ENCODE results near the gene ERC2. TPM values are rescaled to one million over a fixed set of nuclear protein-coding genes. Genes with fewer than 3 reads are reported as not detected.

Gene ERC2
- total RNA-seq, 2 donors from 2014 or later: 0.21 to 0.30 TPM

DNA sequence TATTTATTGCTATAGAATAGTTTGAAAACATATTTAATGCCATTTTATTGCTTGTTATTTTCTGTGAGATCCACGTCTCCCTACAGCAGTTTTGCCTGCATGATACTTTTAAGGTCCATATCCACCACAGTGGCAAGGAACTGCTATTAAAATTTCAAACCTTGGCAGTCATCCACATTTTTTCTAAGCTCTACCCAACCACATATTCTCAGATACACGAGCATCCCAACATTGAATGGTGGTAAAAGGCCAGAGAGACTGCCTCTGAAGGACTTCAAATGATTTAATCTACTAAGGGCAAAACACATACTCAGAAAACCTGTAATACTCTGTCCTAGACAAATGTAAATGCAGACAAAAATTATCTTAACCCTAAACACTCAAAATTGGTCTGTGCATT, 173.1 kb downstream of the ERC2 start:
- Histone ChIP-seq H3K4me1 (no peaks in the 10 kb centered on the region), H3K27me3 (no peaks in the 10 kb centered on the region), H3K27ac (no peak overlapping the region), H3K4me3 (no peak overlapping the region), H3K9me3 (no peaks in the 10 kb centered on the region), H3K9ac (ENCODE audit: low read depth in 2 of 2, low read length in 2 of 2) (no peak overlapping the region), H3K36me3 (no peaks in the 10 kb centered on the region)
- TF ChIP-seq, protein P1, sequence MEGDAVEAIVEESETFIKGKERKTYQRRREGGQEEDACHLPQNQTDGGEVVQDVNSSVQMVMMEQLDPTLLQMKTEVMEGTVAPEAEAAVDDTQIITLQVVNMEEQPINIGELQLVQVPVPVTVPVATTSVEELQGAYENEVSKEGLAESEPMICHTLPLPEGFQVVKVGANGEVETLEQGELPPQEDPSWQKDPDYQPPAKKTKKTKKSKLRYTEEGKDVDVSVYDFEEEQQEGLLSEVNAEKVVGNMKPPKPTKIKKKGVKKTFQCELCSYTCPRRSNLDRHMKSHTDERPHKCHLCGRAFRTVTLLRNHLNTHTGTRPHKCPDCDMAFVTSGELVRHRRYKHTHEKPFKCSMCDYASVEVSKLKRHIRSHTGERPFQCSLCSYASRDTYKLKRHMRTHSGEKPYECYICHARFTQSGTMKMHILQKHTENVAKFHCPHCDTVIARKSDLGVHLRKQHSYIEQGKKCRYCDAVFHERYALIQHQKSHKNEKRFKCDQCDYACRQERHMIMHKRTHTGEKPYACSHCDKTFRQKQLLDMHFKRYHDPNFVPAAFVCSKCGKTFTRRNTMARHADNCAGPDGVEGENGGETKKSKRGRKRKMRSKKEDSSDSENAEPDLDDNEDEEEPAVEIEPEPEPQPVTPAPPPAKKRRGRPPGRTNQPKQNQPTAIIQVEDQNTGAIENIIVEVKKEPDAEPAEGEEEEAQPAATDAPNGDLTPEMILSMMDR (IDR thresholded peaks at IDR 0.05): no peak
- intact Hi-C loops (cut with DNase I): no loop called here
- DNase-seq: no peak

DNA sequence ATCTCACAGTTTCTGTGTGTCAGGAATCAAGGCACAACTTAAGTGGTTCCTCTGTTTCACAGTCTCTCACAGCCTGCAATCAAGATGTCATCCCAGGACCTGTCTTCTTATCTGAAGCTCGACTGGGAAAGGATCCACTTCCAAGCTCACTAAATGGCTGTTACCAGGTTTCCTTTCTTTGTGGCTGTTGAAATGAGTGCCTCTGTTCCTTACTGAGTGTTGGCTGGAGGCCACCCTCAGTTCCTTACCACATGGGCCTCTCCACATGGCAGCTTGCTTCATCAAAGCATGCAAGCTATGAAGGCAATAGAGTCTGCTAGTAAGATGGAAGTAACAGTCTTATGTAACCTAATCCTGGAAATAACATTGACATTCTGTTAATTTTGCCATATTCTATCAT, 174.0 kb downstream of the ERC2 start:
- intact Hi-C loops (cut with DNase I): no loop called here

DNA sequence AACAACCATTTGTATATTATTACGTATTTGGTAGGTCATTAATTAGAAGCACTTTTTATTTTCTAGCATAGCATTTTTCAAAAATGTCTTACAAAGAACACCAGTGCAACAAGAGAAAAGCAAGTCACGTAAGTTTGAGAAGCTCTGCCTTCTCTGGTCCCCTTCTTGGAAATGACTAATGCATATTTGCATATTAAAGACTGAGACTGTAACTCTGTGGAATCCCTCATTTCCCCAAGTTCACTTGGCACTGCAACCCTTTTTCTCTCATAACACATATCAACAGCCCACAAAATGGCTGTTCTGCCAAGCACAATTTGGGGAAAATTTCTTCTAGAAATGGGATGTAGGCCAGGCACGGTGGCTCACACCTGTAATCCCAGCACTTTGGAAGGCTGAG, 176.3 kb downstream of the ERC2 start:
- TF ChIP-seq, protein P1 (IDR thresholded peaks at IDR 0.05): no peak
- intact Hi-C loops (cut with DNase I): no loop called here

More for the DNA sequence above, 174.0 kb downstream of the ERC2 start:
- TF ChIP-seq, protein P1 (IDR thresholded peaks at IDR 0.05): no peak
- no peak overlapping the region for H3K27ac ChIP-seq
- H3K9me3 ChIP-seq: no peaks in the 10 kb centered on the region
- H3K36me3 ChIP-seq: no peaks in the 10 kb centered on the region
- H3K9ac ChIP-seq (ENCODE audit: low read depth in 2 of 2, low read length in 2 of 2): no peak overlapping the region
- no peaks in the 10 kb centered on the region for H3K4me1 ChIP-seq
- no peak overlapping the region for H3K4me3 ChIP-seq
- DNase-seq: no peak
- no peaks in the 10 kb centered on the region for H3K27me3 ChIP-seq

DNA sequence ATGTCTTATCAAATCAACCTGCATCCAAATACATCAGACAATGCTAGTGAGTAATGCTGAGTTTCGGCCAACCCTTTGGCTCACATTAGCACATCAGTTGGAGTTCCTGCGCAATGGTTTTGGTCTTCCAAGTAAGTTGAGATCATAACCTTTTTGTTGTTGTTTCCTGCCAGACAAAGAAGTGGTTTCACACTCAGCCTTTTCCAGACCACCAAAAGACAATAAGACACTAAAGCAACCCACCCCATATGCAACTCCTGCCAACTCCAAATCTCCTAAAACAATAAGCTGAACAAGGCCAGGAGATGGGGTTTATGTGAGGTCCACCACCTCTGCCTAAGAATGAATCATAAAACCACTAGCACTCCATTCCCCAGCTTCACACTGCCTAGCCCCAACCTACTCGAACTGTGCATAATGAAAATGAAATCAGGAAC, 177.0 kb downstream of the ERC2 start:
- Histone ChIP-seq H3K27me3 (no peaks in the 10 kb centered on the region), H3K9ac (ENCODE audit: low read depth in 2 of 2, low read length in 2 of 2) (no peak overlapping the region), H3K4me1 (no peaks in the 10 kb centered on the region), H3K36me3 (no peaks in the 10 kb centered on the region), H3K9me3 (no peaks in the 10 kb centered on the region), H3K4me3 (no peak overlapping the region), H3K27ac (no peak overlapping the region)
- DNase-seq: no peak
- intact Hi-C loops (cut with DNase I): no loop called here
- TF ChIP-seq, protein P1 (IDR thresholded peaks at IDR 0.05): no peak

More for the DNA sequence above, 176.3 kb downstream of the ERC2 start:
- Histone ChIP-seq H3K4me1 (no peaks in the 10 kb centered on the region), H3K36me3 (no peaks in the 10 kb centered on the region), H3K4me3 (no peak overlapping the region), H3K9ac (ENCODE audit: low read depth in 2 of 2, low read length in 2 of 2) (no peak overlapping the region), H3K27ac (no peak overlapping the region), H3K27me3 (no peaks in the 10 kb centered on the region), H3K9me3 (no peaks in the 10 kb centered on the region)
- no peak for DNase-seq

DNA sequence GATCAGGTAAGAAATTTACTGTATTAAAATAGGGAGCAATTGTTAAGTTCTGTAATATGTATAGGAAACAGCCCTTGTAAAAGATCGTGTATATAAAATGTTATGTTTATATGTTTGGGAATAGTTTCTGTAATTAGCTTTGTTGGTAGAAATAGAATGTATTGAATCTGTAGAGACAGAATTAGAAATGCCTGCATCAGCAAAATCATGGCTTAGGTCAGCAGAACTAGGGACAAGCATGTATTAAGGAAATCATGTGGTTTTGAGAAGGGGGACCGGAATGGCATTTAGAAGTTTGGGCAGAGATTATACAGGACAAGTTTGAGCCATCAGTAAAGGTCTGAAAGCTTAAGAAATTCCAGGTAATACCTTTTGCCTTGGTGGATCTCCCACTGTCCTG, 177.9 kb downstream of the ERC2 start:
- no peaks in the 10 kb centered on the region for H3K36me3 ChIP-seq
- intact Hi-C loops (cut with DNase I): no loop called here
- DNase-seq: no peak
- H3K4me3 ChIP-seq: no peak overlapping the region
- H3K27ac ChIP-seq: no peak overlapping the region
- H3K9ac ChIP-seq (ENCODE audit: low read depth in 2 of 2, low read length in 2 of 2): no peak overlapping the region
- H3K4me1 ChIP-seq: no peaks in the 10 kb centered on the region
- H3K27me3 ChIP-seq: no peaks in the 10 kb centered on the region
- TF ChIP-seq, protein P1 (IDR thresholded peaks at IDR 0.05): no peak
- H3K9me3 ChIP-seq: no peaks in the 10 kb centered on the region

DNA sequence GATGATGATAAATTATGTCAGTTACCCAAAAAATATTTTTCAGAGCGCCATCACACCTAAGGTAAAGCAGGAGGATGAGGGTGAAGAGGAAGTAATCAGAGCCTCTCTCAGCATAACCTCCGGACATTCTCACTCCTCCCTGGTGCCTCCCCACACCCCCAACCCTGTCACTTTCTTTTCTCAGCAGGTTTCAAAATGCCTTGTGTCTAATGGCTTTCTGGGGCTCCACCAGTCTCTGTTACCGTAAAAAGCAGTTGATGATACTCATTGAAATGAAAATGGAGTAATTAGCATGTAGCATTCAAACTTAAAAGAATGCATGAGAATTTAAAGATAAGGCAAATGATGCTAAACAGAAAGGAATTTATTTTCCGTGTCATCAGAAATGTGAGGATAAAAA, 180.0 kb downstream of the ERC2 start:
- no peaks in the 10 kb centered on the region for H3K4me1 ChIP-seq
- no peak overlapping the region for H3K9ac ChIP-seq (ENCODE audit: low read depth in 2 of 2, low read length in 2 of 2)
- H3K27ac ChIP-seq: no peak overlapping the region
- intact Hi-C loops (cut with DNase I): no loop called here
- no peaks in the 10 kb centered on the region for H3K27me3 ChIP-seq
- TF ChIP-seq, protein P1 (IDR thresholded peaks at IDR 0.05): no peak
- no peaks in the 10 kb centered on the region for H3K9me3 ChIP-seq
- no peaks in the 10 kb centered on the region for H3K36me3 ChIP-seq
- DNase-seq: no peak
- no peak overlapping the region for H3K4me3 ChIP-seq
